Astrocyte of the spinal cord (primary cell): Measurements from ENCODE around the gene MRPL3.
A peak's percentile ranks its signal among the peaks of the same experiment; 100 is the strongest.

Experiments
- DNase-seq: peaks from one replicate; pipeline ENCODE4 v3.0.0; 2011; ENCODE audit warnings: low read depth, low spot score
- H3K4me3 ChIP-seq: 2 replicates; pipeline ENCODE4 v1.5.1; 2011; ENCODE audit warnings: low read depth, mild to moderate bottlenecking, low read length, moderate library complexity
- in situ Hi-C: cut with HindIII; loops from 2 replicates; pipeline ENCODE4 v1.10.0; 2017; ENCODE audit warnings: low sequenced_read_pairs
- TF ChIP-seq, protein P1 (sequence below): IDR thresholded peaks from 2 replicates; pipeline ENCODE4 v1.5.1; 2012; ENCODE audit warnings: low read depth, mild to moderate bottlenecking, low read length, inconsistent platforms

The MRPL3 gene

DNA sequence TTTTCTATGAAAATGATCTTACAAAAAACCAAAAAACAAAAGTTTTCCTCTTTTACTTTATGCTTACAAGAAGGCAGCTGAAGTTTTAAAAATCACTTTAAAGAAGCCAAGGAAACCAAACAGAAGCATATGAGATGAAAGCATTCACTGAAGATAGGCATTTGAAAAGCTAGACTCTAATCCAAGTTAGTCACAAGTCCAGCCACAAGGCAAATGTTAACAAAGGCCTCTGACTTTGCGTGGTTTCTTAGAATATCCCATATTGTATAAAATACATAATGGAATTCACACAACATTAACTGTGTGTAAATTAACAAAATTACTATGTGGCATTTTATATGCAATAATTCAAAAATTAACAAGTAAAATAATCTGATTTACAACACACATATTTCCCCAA is 17.7 kb downstream of the MRPL3 start:
- TF ChIP-seq, protein P1, sequence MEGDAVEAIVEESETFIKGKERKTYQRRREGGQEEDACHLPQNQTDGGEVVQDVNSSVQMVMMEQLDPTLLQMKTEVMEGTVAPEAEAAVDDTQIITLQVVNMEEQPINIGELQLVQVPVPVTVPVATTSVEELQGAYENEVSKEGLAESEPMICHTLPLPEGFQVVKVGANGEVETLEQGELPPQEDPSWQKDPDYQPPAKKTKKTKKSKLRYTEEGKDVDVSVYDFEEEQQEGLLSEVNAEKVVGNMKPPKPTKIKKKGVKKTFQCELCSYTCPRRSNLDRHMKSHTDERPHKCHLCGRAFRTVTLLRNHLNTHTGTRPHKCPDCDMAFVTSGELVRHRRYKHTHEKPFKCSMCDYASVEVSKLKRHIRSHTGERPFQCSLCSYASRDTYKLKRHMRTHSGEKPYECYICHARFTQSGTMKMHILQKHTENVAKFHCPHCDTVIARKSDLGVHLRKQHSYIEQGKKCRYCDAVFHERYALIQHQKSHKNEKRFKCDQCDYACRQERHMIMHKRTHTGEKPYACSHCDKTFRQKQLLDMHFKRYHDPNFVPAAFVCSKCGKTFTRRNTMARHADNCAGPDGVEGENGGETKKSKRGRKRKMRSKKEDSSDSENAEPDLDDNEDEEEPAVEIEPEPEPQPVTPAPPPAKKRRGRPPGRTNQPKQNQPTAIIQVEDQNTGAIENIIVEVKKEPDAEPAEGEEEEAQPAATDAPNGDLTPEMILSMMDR, result no peak
- in situ Hi-C loops, result no loop called here
- H3K4me3 ChIP-seq, result no peak overlapping the region
- DNase-seq, result peak; percentile 37

DNA sequence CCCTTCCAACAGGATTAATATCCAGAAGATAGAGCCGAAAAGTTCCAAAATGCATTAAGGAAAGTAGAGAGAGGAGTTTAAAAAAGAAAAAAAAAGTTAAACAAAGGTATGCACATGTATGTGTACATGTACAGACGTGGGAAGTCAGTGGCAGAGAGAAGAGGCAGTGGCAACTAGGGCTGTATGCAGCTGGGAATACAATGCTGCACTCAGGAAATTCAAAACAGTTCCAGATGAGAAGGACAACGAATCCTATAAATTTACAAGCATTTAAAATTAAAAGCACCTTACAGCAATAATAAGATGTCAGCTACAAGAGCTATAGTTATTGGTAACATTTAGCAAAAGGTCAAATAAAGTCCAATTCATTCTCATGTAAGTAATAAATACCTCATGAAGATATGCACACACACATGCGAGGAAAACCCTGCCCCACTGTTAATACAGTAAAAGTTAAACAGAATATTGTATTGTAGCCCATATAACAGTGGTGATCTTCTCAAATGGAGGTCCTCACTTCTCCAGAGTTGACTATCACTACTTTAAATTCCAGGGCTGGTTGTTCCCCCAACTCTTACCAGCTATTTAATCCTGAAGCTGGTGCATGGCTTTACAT is 18.2 kb downstream of the MRPL3 start:
- in situ Hi-C loops, result no loop called here
- TF ChIP-seq, protein P1, result no peak
- H3K4me3 ChIP-seq, result no peak overlapping the region
- DNase-seq, result no peak

DNA sequence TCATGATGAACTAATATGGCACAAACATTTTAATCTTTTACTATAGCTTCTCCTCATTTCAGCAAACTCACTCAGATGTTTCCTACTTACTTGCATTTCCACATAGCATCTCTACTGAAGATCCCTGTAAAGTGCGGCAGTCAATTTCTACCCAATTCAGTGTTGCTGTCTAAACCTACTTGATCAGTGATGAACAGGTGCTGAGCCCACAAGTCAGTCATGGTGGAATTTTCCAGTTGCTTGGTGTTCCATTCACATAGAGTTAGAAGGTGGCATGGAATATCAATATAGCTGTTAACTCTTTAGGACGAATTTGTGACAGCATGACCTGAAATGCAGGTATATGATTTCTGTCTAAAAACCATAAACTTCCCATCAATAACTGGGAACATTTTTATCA is 22.7 kb downstream of the MRPL3 start:
- no peak for DNase-seq
- TF ChIP-seq, protein P1, result no peak
- in situ Hi-C loops, result no loop called here
- H3K4me3 ChIP-seq, result no peak overlapping the region

DNA sequence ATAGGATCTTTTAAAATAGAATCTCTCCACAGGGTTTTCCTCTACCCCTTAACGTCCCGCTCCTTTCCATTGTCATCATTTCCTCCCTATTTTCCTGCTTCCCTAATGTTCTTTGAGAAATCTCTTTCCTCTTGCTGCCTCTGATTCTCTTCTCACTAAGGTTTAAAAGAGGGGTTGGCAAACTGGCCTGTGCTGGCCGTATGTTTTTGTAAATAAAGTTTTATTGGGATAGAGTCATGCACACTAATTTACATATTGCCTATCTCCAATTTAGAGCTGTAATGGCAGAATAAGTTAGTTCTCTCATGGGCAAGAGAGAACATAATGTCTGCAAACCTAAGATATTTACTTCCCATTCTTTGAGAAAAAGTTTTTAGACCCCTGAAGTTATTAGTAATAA is 25.0 kb downstream of the MRPL3 start:
- DNase-seq, result no peak
- TF ChIP-seq, protein P1, result no peak
- in situ Hi-C loops, result no loop called here

DNA sequence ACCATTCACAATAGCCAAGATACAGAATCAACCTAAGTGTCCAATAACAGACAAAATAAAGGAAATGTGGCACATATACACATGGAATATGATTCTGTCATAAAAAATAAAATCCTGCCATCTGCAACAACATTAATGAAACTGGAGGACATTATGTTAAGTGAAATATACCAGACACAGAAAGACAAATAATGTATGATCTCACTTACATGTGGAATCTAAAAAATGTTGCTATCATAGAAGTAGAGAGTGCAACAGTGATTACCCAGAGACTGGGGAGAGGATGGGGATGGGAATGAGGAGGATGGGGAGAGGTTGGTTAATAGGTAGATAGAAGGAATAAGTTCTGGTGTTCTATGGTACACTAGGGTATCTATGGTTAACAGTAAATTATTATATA is 28.7 kb downstream of the MRPL3 start:
- TF ChIP-seq, protein P1, result no peak
- no peak for DNase-seq
- in situ Hi-C loops, result no loop called here
- H3K4me3 ChIP-seq, result no peak overlapping the region

More for the DNA sequence above, 25.0 kb downstream of the MRPL3 start:
- no peak overlapping the region for H3K4me3 ChIP-seq

DNA sequence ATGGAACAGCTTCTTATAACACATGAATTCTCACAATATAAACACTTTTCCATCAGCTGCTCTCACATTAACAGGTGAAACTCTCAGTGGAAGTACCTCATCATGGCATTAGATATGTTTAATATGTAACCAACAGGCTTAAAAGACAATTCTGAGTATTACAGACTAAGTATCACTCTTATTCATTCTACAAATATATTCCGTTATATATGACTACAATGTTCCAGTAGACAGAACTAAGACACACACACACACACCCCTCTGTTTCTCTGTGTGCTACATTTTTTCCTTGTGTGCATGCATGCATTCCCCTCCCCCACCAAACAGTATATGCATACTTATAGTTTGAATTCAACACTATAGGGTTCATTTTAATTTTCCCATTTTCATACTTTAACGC is 32.4 kb downstream of the MRPL3 start:
- TF ChIP-seq, protein P1, result no peak
- no peak overlapping the region for H3K4me3 ChIP-seq
- no peak for DNase-seq
- in situ Hi-C loops, result no loop called here
